ENCODE measurements around the gene KCNC1. TPM values are rescaled to one million over a fixed set of nuclear protein-coding genes. Genes with fewer than 3 reads are reported as not detected.

The KCNC1 gene
- total and polyA plus RNA-seq, 9 of the 15 experiments (the other 6 are each of a cell fraction or from before 2014, with no cell fraction given), result 0.05 to 0.08 TPM; not detected in 7

DNA sequence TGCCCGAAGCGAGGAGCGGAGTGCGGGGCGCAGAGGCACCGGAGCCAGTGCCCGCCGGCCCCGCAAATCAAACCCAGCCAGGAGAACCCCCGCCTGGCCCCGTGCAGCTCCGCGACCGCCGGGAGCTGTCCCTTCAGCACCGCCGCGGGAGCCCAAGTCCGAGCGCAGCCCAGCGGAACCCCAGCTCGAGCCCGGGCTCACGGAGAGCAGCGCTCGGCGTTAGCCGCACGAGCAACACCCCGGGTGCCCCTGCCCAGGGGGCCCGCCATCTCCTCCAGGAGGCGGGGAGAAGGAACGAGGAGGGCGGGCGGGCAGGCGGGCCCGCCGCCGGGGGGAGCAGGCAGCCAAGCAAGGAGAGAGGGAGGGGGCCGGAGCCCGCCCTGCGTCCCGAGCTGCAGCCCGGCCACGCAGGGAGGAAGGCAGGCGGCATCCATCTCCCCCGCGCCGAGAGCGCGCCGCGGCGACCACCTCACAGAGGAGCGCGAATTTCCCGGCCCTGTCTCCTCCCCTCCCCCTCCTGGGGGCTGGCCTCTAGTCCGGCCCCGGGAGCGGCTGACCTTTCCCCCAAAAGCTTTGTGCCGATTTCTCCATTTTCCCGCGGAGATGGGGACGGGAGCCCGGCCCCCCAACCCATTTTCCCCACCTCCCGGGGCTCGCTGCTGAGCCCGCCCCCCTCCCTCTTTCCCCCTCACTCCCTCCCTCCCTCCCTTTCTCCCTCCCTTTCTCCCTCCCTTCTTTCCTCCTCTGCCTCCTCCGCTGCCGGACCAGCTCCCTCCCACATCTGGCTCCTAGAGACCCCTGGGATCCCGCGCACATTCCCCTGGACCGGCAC, 621 bp downstream of the KCNC1 start:
- no peak overlapping the region for H2AFZ ChIP-seq (ENCODE audit: low read depth, low read length)
- no peaks in the 10 kb centered on the region for H3K79me2 ChIP-seq (ENCODE audit: control insufficient read depth, insufficient read depth, low read length)
- H3K4me1 ChIP-seq (replicated peaks in 1 of 2; ENCODE audit: control insufficient read depth in 2 of 2, insufficient read depth in 2 of 2, low read length in 2 of 2), result peaks cover 0 to 17% of the 10 kb centered on the region in 2 experiments; a peak in 3 of 5 replicates
- no peak overlapping the region for H3K27ac ChIP-seq (ENCODE audit: extremely low read depth, low read depth, low read length)
- WGBS (ENCODE audit: insufficient coverage, low coverage, missing lambda C conversion rate), result 8% methylated on average over 17 of the region's 73 CpGs
- peaks cover 21% of the 10 kb centered on the region; the same call in 1 of the 2 replicates for H4K20me1 ChIP-seq (replicated peaks; ENCODE audit: control insufficient read depth, insufficient read depth, low read length)
- in situ Hi-C loops (cut with MboI), result no loop called here
- no peak overlapping the region for H3K9ac ChIP-seq (ENCODE audit: insufficient read depth in 1 of 2, low read depth in 2 of 2, low read length in 2 of 2)
- no peaks in the 10 kb centered on the region for H3K9me1 ChIP-seq (ENCODE audit: control insufficient read depth, insufficient read depth, low read length)
- no TSS peak for BruUV-seq (replicated peaks)
- ATAC-seq (peak; percentile 68), FAIRE-seq (no peak), DNase-seq (ENCODE audit: extremely low read depth in 1 of 4, low spot score in 3 of 4) (peak; percentile 56 to 71 (median 65))
- H3K4me2 ChIP-seq (ENCODE audit: insufficient read depth, low read length), result no peak overlapping the region
- H3K36me3 ChIP-seq (ENCODE audit: control insufficient read depth, insufficient read depth, low read length), result no peaks in the 10 kb centered on the region
- H3K4me3 ChIP-seq, result no peak overlapping the region
- H3K9me3 ChIP-seq (replicated peaks; ENCODE audit: control insufficient read depth, insufficient read depth, low read depth, low read length), result no peaks in the 10 kb centered on the region
- intact Hi-C loops (cut with micrococcal nuclease), result loop anchor here (10.0 kb wide), 1 partner anchor 170 kb away; no protein-coding TSS in a partner anchor
- CTCF ChIA-PET (ENCODE audit: low intra/inter-chr PET ratio), result interaction anchor here (0.7 kb wide), 1 partner anchor 606 kb away, joined by 3 read pairs; no protein-coding TSS in a partner anchor
- peaks cover 5 to 38% of the 10 kb centered on the region in 2 experiments; a peak in 4 of 5 replicates for H3K27me3 ChIP-seq (ENCODE audit: control insufficient read depth in 2 of 2, insufficient read depth in 2 of 2, low read length in 2 of 2)
- POLR2A ChIA-PET, result no interaction called here
- TF ChIP-seq, protein P1, sequence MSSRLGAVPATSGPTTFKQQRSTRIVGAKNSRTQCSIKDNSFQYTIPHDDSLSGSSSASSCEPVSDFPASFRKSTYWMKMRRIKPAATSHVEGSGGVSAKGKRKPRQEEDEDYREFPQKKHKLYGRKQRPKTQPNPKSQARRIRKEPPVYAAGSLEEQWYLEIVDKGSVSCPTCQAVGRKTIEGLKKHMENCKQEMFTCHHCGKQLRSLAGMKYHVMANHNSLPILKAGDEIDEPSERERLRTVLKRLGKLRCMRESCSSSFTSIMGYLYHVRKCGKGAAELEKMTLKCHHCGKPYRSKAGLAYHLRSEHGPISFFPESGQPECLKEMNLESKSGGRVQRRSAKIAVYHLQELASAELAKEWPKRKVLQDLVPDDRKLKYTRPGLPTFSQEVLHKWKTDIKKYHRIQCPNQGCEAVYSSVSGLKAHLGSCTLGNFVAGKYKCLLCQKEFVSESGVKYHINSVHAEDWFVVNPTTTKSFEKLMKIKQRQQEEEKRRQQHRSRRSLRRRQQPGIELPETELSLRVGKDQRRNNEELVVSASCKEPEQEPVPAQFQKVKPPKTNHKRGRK (tag; IDR thresholded peaks at IDR 0.05), result no peak
- TF ChIP-seq NR4A1 (CRISPR knock-in tag; IDR thresholded peaks at IDR 0.05) (no peak), NR4A1 (tag; IDR thresholded peaks at IDR 0.05) (no peak), SIN3A (IDR thresholded peaks at IDR 0.05; ENCODE audit: borderline replicate concordance in 2 of 2, control insufficient read depth in 1 of 2, low read depth in 2 of 2, low read length in 2 of 2) (peak in 1 of 2 experiments; percentile 46; a peak in 1 of 4 replicates), CHD4 (IDR thresholded peaks at IDR 0.05; ENCODE audit: insufficient read depth, insufficient replicate concordance, low read depth, low read length, poor library complexity, severe bottlenecking) (no peak), ZNF780A (CRISPR knock-in tag; IDR thresholded peaks at IDR 0.05) (no peak), HOXB6 (CRISPR knock-in tag; IDR thresholded peaks at IDR 0.05; ENCODE audit: borderline replicate concordance) (no peak), EWSR1 (IDR thresholded peaks at IDR 0.05; ENCODE audit: borderline replicate concordance, low read depth, partially characterized antibody) (no peak)
- TF ChIP-seq, protein P2, sequence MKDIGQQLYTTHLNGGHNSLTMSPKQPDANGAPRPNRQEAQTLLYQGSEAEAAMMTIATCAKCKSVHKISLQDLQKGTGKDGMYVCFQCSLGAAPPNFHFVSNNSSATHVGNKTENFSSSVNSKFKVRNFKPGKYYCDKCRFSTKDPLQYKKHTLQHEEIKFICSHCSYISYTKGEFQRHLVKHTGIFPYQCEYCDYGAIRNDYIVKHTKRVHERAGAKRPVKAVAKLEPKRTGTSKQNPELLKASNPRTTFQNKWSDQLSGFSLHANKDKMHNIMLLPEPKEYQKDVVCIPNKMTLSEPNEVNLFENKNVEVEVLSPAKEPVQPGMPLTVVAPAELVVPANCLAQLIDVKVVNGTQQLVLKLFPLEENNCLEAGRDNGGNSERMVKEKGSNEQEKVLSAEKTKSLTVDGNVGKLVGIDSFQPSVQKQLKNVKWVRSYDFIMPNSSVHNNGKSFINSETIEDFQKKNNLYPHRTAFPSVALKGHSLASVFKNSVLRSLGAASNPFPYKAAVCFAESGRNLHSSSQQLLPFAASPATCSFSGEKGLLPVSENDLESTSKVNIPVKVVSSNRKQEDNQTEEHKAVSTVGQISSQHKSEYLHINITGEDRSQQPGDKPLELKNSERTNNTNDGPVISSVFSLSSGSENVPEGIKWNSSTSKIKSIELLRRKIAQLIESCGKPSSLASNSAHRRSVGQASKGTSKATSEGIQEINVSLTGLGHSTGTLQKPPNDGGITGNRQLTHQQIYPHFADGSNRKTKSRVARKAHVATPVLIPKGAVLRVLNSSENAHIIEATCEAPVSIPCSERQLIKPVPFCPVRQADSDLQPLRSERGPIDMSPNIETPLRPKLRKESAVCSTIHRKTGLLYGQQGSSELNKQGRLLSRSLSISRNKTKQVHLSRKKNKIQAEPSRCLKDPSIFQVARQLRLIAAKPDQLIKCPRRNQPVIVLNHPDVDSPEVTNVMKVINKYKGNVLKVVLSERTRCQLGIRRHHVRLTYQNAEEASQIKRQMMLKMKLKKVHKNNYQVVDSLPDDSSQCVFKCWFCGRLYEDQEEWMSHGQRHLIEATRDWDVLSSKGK (CRISPR knock-in tag; IDR thresholded peaks at IDR 0.05), result no peak

All from K562 (cell line).